ENCODE results near the gene PCDHGA4. TPM values are rescaled to one million over a fixed set of nuclear protein-coding genes. Genes with fewer than 3 reads are reported as not detected.
"Not testable (repeated sequence)": the region's sequence is repeated elsewhere in the genome, so short reads cannot be mapped to it uniquely, and the experiment has no call there.

PCDHGA4 gene
- 1 to 10 TPM; 4.0 to 4.3 TPM for total RNA-seq
- long read RNA-seq, result 0 reads

DNA sequence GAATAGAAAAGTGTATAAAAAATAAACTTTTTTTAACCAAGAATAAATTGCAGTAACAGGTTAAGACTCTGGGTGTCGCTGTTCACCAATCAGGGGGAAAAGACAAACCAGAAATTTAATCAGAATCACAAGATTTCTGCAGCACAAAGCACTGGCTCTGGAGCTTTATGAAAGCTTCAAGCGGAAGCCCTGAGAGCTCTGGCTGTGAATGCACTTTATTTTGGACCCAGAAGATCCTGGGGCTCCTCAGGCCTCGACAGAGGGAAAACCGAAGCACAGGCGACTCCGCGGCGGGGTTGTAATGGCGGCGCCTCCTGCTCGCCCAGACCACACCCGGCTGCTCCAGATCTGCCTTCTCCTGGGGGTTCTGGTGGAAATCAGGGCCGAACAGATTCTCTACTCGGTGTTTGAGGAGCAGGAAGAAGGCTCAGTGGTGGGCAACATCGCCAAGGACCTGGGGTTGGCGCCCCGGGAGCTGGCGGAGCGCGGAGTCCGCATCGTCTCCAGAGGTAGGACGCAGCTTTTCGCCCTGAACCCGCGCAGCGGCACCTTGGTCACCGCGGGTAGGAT lies at the start of gene PCDHGA4:
PCDHGA4 (plus strand) TSS at position 122 of the 570 bp plus-strand sequence; CDS start at position 209, 87 bp downstream.
- ATAC-seq, result no peak
- no peak for DNase-seq
- intact Hi-C loops (cut with DNase I), result loop anchor here in 1 of 2 donors (10.0 kb wide), 2 partner anchors 50 to 150 kb away; partner anchors contain the start of genes PCDHB12, PCDHGA9 and PCDHGB6

DNA sequence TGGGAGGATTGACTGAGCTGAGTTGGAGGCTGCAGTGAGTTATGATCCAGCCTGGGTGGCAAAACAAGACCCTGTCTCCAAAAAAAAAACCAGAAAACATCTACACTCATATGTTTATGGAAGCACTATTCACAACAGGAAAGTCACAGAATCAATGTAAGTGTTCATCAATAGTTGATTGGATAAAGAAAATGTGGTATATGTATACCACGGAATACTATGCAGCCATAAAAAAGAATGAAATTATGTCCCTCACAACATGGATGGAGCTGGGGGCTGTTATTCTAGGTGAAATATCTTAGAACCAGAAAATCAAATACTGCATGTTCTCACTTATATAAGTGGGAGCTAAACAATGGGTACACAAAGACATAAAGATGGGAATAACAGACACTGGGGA lies 48.2 kb upstream of the PCDHGA4 start:
- DNase-seq (no peak), ATAC-seq (no peak)
- intact Hi-C loops (cut with DNase I), result no loop called here

DNA sequence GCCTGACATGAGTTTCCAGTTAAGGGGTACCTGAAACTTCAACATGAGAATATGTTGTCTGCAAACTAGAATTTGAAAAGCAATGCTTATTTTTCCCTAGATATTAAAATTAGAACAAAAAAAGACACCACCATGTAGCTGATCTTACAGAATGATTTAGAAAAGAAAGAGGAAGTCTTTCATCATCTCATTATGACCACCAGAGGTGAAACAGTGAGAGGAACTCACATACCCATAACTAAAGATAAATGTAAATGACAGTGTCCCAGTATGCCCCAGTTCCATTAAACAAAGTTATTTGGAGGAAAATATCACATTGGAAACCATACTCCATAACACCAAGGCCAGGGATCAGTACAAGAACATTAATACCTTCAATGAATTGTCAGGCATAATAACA lies 41.1 kb upstream of the PCDHGA4 start:
- DNase-seq (no peak), ATAC-seq (no peak)
- intact Hi-C loops (cut with DNase I), result no loop called here

DNA sequence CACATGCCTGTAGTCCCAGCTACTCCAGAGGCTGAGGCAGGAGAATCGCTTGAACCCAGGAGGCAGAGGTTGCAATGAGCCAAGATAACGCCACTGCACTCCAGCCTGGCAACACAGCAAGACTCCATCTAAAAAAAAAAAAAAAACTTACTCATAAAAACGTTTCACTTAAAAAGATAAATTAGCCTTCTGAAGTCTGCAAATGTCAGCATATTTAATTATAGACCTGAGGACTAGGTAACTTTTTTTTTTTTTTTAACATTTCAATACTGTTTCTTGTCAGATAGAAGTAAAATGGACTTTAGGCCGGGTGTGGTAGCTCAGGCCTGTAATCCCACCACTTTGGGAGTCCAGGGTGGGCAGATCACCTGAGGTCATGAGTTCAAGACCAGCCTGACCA lies 37.9 kb upstream of the PCDHGA4 start:
- intact Hi-C loops (cut with DNase I); ATAC-seq; DNase-seq: not testable (repeated sequence)

DNA sequence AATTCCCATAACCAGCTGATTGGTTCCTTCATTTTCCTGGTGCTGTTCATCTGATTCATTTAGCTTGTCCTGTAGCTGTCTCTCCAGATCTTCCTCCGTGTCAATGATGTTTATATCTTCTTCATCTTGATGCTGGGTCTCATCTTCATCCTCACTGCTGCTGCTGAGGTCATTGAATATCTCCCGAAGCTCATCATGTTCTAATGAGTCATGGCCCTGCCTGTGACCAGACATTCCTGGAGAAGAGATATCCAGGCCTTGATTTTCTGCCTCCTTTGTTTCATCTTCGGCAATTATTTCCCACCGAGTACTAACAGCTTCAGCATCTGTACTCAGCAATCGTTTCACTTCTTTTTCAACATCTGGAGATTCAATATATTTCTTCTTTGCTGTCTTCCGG lies 35.6 kb upstream of the PCDHGA4 start:
- intact Hi-C loops (cut with DNase I), result no loop called here
- ATAC-seq, result no peak

DNA sequence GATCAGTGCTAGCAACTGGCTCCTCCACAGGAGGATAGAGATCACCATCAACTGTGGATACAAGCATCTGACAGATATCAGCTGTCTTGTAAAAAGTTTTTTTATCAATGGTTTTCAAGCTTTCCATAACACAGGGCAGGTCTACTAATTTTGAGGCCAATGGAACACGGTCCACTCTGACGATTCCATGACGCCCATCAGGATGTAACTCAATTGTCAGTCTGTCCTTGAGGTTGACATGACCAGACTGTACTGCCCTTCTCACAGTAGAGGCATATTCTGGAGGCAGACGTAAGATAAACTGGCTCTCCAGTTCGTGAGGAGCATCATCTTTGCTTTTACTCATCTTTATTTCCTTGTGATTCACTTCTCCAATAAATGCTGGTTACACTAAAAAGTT lies 35.1 kb upstream of the PCDHGA4 start:
- intact Hi-C loops (cut with DNase I), result loop anchor here in 1 of 2 donors (5.0 kb wide), 1 partner anchor 243 kb away; no protein-coding TSS in a partner anchor
- no peak for ATAC-seq
- DNase-seq, result no peak

More for the DNA sequence above, 35.6 kb upstream of the PCDHGA4 start:
- no peak for DNase-seq

DNA sequence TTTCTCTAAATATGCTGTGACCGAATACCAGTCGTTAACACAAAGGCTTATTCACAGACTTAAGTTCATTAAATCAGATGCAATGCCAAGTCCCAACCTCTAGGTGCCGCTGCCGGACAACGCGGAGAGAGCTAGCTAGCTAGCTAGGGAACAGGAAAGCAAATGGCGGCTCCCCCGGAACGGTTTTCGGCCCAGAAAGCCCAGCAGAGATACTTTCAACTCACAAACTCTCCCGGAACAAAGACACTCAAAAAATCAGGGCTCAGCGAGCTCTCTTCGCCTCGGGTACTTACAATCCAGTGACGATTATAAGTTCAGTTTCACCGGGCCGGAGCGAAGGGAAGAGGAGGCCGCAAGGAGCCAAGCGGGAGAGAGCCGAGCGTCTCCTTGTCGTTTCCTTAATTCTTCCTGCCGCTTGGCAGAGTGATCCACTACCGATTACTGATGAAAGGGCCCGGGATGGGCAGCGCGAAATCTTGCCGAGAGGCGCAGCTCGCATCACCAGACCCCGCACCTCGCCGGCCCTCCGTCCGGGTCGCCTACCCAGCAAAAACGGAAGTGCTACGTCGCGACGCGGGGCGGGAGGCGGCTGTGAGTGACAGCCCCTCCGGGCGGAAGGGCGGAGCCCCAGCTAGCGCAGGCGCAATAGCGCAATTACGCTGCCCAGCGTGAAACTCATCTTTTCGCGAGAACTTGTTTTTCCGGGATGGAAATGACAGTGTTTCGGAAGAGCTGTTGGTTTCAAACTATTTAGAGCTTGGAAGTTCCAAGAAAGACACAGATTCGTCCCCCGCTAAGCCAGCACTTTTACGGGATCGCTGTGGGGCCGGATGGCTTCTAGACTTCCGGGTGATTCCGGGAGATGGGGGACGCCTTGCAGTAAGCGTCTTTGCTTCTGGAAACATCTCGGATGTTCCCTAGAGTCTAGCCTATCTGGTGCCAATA lies 34.3 kb upstream of the PCDHGA4 start, which contains the start of gene TAF7:
TAF7 (minus strand) TSS at position 560 of the 945 bp plus-strand sequence. CDS start 740 bp downstream, outside the sequence.
- intact Hi-C loops (cut with DNase I), result loop anchor here in 1 of 2 donors (5.0 kb wide), 1 partner anchor 242 kb away; no protein-coding TSS in a partner anchor
- peak; percentile 100 for ATAC-seq
- peak; percentile 92 for DNase-seq

- ATAC-seq (no peak), DNase-seq (no peak)
- intact Hi-C loops (cut with DNase I), result loop anchor here in 1 of 2 donors (5.0 kb wide), 1 partner anchor 240 kb away; no protein-coding TSS in a partner anchor
Measured at GRCh38 chr5:141322261-141322660, 32.6 kb upstream of the PCDHGA4 start.

GRCh38 chr5:141326088-141326854 lies 28.6 kb upstream of the PCDHGA4 start:
- intact Hi-C loops (cut with DNase I), result no loop called here
- ATAC-seq, result peak; percentile 90 to 93
- peak; percentile 55 for DNase-seq

- no peak for DNase-seq
- no peak for ATAC-seq
- intact Hi-C loops (cut with DNase I), result no loop called here
Measured at GRCh38 chr5:141328231-141328630, 26.6 kb upstream of the PCDHGA4 start.

- peak in 1 of 2 donors; percentile 66 for ATAC-seq
- no peak for DNase-seq
- intact Hi-C loops (cut with DNase I), result loop anchor here in 1 of 2 donors (10.0 kb wide), 1 partner anchor 234 kb away; no protein-coding TSS in a partner anchor
Measured at GRCh38 chr5:141330299-141331080, 24.3 kb upstream of the PCDHGA4 start, which contains the start of gene PCDHGA1. TSS of gene PCDHGA1 (plus strand) at chr5:141330514.

DNA sequence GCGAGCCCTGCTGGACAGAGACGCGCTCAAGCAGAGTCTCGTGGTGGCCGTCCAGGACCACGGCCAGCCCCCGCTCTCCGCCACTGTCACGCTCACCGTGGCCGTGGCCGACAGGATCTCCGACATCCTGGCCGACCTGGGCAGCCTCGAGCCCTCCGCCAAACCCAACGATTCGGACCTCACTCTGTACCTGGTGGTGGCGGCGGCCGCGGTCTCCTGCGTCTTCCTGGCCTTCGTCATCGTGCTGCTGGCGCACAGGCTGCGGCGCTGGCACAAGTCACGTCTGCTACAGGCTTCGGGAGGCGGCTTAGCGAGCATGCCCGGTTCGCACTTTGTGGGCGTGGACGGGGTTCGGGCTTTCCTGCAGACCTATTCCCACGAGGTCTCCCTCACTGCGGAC lies 22.2 kb upstream of the PCDHGA4 start:
- intact Hi-C loops (cut with DNase I), result loop anchor here in 1 of 2 donors (10.0 kb wide), 1 partner anchor 232 kb away; no protein-coding TSS in a partner anchor
- DNase-seq, ATAC-seq: not testable (repeated sequence)

- intact Hi-C loops (cut with DNase I), result loop anchor here (5.0 to 10.0 kb wide), 2 partner anchors 224 to 226 kb away; no protein-coding TSS in a partner anchor
- peak; percentile 74 to 78 for ATAC-seq
Measured at GRCh38 chr5:141338538-141339306, 16.1 kb upstream of the PCDHGA4 start, which contains the start of gene PCDHGA2. TSS of gene PCDHGA2 (plus strand) at chr5:141338760.

GRCh38 chr5:141340781-141341354 lies 14.0 kb upstream of the PCDHGA4 start:
- intact Hi-C loops (cut with DNase I); DNase-seq: not testable (repeated sequence)

More at GRCh38 chr5:141338538-141339306, 16.1 kb upstream of the PCDHGA4 start, which contains the start of gene PCDHGA2:
- DNase-seq, result peak; percentile 31

GRCh38 chr5:141342773-141343172 lies 12.0 kb upstream of the PCDHGA4 start:
- intact Hi-C loops (cut with DNase I), result no loop called here
- no peak for ATAC-seq
- no peak for DNase-seq

More at GRCh38 chr5:141340781-141341354, 14.0 kb upstream of the PCDHGA4 start:
- not testable (repeated sequence) for ATAC-seq

DNA sequence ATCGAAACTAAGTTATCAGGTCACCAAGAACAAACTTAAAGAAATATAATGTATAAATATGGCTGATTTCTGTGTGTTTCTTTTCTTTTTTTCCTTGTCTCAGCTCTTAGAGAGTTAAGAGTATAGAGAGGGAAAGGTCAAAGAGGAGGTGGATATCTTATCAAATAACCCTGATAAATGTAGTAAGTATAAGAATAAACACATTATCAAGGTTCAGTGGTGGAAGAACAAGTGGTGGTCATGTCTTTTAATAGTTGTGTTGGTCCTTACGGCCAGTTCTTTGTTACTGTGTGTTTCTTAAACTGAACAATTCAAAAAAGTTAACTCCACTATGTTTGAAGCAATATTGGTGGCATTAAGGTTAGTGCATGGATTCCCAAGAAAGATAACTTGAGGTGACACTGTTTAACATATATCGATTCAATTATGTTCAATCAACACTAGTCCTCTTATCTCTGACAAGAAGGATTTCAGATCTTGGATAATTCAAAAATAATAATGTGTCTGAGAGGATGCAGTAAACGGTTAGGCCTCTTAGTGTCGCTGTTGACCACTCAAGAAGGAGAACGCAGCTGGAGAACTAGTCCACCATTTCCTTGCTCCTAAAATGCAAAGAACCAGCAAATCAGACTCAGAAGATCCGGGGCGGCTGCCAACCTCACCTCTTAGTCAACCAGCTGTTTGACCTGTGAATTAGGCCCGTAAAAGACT lies 11.4 kb upstream of the PCDHGA4 start, which contains the start of gene PCDHGA3:
PCDHGA3 (plus strand) TSS at position 588 of the 711 bp plus-strand sequence. CDS start 205 bp downstream, outside the sequence.
- intact Hi-C loops (cut with DNase I), result no loop called here
- peak; percentile 34 to 58 for ATAC-seq
- DNase-seq, result no peak
